Measurements from ENCODE around the gene CRLF2. TPM values are rescaled to one million over a fixed set of nuclear protein-coding genes. Genes with fewer than 3 reads are reported as not detected.
A peak's percentile ranks its signal among the peaks of the same experiment; 100 is the strongest.
"Not testable (repeated sequence)": the region's sequence is repeated elsewhere in the genome, so short reads cannot be mapped to it uniquely, and the experiment has no call there.

The CRLF2 gene
- total RNA-seq, 1 experiment from 2014 or later: 4.7 TPM

DNA sequence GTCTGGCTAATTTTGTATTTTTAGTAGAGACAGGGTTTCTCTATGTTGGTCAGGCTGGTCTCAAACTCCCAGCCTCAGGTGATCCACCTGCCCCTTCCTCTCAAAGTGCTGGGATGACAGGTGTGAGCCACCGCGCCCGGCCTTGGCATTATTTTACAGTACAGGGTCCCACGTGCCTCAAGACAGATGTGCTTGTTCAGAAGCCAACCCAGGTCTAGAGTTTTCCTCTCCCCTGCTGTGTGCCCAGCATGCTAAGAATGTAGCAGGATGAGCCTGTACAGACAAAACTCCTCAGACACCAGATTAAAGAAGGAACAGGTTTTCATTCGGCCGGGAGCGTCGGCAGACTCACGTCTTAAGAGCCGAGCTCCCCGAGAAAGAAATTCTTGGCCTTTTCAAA, 42.2 kb downstream of the CRLF2 start:
- DNase-seq (ENCODE audit: extremely low read depth, low read depth): no peak

DNA sequence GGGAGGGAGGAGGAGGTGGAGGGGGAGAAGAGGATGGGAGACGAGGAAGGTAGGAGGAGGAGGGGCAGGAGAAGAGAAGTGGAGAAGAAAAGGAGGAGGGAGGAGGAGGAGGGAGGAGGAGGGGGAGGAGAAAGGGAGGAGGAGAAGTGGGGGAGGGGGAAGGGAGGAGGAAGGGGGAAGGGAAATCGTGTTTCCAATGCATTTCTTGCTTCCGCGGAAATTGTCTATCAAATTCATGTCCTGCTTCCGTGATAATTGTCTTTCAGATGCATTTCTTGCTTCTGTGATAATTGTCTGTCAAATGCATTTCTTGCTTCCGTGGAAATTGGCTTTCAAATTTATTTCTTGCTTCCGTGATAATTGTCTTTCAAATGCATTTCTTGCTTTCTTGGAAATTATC, 43.3 kb downstream of the CRLF2 start:
- DNase-seq (ENCODE audit: extremely low read depth, low read depth): no peak

DNA sequence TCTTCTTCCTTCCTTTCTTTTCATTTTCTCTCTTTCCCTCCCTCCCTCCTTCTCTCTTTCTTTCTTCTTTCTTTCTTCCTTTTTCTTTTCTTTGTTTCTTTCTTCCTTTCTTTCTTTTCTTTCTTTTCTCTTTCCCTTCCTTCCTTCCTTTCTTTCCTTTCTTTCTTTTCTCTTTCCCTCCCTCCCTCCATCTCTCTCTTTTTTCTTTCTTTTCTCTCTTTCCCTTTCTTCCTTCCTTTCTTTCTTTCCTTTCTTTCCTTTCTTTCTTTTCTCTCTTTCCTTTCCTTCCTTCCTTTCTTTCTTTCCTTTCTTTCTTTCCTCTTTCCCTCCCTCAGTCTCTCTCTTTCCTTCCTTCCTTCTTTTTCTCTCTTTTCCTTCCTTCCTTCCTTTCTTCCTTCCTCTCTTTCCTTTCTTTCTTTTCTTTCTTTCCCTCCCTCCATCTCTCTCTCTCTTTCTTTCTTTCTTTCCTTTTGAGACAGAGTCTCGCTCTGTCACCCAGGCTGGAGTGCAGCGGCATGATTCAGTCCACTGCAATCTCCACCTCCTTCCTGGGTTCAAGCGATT, 44.4 kb downstream of the CRLF2 start:
- no peak for DNase-seq (ENCODE audit: extremely low read depth, low read depth)

DNA sequence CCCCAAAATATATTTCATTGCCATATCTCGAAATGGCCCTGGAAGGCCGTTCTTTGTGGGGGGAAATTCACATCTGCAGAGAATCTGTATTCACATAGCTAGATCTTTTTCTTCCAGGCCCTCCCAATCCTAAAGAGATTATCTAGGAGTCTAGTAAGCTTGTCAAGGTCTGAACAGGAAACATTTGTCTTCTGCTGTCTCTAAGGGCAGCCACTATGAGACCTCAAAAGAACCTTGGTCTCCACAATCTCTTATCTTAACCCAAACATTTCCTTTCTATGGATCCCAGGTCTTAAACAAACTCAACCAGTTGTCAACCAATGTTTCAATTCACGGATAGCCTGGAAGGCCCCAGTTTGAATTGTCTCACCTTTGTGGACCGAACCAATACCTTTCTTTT, 45.0 kb downstream of the CRLF2 start:
- no peak for DNase-seq (ENCODE audit: extremely low read depth, low read depth)

DNA sequence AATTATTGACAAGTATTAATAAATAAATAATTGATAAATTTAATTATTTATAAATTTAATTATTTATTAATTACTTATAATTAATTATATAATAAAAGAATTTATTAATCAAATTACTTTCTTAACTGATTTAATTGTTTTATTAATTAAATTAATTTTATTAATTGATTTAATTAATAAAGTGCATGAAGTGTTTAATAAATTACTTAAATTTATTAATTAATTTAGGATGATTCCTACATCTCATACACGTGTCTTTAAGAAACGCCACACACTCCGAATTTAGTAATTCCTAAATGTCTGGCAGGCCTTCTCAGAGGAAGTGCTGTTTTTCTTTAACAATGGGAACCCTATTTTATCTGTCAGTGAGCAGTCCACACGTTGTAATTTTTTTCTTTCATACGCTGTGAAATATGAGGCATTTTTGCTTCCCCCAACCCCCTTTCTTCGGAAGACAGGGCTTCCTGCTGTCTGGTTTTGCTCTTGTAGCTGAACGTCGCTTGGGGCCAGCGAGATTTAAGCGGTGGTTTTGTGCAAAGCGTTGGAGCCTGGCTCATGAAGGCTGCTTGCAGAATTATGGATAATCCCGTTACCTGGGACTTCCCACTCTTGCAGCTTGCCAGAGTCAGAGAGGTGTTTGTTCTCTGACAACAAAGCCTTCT, 46.8 kb downstream of the CRLF2 start:
- peak; percentile 47 for DNase-seq (ENCODE audit: extremely low read depth, low read depth)

DNA sequence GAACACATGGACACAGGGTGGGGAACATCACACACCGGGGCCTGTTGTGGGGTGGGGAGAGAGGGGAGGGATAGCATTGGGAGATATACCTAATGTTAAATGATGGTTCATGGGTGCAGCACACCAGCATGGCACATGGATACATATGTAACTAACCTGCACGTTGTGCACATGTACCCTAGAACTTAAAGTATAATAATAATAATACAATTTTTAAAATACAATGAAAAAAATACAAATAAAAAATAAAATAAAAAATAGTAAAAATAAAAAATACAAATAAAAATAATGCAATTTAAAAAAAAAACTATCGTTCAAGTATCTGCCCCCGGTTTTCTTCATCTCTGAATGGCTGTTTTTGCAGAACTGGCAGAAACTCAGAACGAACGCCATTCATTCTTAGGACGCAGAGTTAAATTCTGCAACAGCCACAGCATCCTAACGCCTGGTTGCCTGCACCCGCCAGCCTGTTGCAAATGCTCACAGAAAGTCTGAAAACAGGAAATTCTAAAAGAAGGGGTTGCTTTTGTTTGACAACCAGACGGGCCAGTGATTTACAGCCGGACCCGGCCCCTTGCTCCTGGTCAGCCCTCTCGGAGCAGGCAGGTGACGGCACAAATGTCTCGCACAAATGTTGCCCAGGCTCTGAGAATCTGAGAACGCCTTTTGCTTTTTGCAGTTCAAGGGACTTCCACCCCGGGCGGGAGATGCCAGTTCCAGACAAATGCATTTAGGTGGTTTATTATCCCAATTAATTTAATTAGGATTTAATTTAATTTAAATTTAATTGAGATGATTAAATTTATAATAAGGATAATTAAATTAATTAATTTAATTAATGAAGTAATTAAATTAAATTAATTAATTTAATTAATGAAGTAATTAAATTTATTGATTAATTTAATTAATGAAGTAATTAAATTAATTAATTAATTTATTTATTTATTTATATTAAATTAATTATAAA, 47.8 kb downstream of the CRLF2 start:
- DNase-seq (ENCODE audit: extremely low read depth, low read depth): no peak

DNA sequence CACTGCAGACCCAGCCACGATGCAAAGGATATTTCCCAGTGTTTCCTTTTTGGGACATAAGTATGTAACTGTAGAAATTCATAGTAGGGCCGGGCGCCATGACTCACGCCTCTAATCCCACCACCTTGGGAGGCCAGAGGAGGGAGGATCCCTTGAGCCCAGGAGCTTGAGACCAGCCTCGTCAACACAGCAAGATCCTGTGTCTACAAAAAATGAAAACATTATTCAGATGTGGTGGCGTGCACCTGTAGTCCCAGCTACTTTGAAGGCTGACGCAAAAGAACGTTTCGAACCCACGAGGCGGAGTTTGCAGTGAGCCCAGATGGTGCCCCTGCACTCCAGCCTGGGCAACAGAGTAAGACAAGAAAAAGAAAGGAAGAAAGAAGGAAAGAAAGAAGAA, 49.2 kb downstream of the CRLF2 start:
- no peak for DNase-seq (ENCODE audit: extremely low read depth, low read depth)

DNA sequence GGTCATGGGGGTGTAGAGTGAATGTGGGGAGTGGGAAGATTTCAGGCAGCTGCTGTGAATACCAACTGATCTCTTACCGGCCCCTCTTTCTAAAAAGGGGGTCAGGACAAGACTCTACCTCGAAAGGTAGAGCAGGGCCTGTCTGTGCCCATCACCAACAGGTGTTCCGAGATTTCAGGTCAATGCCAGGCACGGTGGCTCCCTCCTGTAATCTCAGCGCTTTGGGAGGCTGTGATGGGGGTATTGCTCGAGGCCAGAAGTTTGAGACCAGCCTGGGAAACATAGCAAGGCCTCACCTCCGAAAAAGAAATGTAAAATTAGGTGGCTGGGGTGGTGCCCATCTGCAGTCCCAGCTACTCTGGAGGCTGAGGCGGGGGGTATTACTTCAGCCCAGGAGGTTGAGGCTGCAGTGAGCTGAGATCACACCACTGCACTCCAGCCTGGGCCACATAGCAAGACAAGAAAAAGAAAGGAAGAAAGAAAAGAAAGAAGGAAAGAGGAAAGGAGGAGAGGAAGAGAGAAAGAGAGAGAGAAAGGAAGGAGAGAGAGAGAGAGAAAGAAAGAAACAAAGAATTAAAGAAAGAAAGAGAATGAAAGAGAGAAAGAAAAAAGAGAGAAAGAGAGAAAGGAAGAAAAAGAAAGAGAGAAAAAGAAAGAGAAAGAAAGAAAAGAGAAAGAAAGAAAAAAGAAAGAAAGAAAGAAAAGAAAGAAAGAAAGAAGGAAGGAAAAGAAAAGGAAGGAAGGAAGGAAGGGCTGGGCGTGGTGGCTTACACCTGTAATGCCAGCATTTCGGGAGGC, 50.1 kb downstream of the CRLF2 start:
- DNase-seq (ENCODE audit: extremely low read depth, low read depth): no peak

DNA sequence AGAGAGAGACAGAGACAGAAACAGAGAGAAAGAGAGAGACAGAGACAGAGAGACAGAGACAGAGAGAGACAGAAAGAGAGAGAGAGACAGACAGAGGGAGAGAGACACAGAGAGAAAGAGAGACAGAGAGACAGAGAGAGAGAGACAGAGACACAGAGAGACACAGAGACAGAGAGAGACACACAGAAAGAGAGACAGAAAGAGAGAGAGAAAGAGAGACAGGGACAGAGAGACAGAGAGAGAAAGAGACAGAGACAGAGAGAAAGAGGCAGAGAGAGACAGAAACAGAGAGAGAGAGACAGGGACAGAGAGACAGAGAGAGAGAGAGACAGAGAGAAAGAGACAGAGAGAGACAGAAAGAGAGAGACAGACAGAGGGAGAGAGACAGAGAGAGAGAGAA, 52.9 kb downstream of the CRLF2 start:
- no peak for DNase-seq (ENCODE audit: extremely low read depth, low read depth)

DNA sequence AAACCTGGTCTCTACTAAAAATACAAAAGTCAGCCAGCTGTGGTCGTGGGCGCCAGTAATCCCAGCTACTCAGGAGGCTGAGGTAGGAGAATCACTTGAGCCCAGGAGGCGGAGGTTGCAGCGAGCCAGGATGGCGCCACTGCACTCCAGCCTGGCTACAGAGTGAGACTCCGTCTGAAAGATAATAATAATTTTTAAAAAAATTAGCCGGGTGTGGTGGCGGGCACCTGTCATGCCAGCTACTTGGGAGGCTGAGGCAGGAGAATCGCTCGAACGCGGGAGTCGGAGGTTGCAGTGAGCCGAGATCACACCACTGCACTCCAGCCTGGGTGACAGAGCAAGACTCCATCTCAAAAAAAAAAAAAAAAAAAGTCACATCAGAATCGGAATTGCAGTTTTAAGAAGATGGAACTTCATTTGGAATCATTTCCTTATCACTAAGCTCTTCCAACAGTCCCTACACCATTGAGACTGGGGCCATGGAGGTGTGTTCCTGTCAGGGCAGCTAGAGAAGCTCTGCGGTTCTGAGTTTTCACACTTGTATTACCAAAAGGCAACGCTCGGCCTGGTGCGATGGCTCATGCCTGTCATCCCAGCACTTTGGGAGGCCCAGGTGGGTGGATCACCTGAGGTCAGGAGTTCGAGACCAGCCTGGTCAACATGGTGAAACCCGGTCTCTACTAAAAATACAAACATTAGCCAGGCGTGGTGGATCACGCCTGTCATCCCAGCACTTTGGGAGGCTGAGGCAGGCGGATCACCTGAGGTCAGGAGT, 55.6 kb downstream of the CRLF2 start:
- not testable (repeated sequence) for DNase-seq (ENCODE audit: extremely low read depth, low read depth)

DNA sequence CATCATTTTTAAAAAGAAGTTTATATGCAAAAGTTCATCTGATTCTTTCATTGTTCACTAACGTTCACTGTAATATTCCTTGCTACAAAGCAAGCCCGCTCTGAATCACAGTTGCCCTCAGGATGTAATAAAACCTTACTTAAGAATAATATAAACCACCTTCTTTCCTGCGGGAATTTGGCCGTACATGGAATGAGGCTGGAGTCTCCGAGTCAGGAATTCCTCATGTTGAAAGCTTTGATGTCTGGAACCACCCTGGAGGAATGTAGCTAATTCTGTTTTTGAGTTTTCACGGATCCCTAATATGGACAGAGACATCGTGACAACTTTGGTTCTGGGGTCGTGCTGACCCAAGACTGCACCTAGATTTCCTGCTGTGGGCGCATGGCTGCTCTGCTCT, 58.5 kb downstream of the CRLF2 start:
- no peak for DNase-seq (ENCODE audit: extremely low read depth, low read depth)

DNA sequence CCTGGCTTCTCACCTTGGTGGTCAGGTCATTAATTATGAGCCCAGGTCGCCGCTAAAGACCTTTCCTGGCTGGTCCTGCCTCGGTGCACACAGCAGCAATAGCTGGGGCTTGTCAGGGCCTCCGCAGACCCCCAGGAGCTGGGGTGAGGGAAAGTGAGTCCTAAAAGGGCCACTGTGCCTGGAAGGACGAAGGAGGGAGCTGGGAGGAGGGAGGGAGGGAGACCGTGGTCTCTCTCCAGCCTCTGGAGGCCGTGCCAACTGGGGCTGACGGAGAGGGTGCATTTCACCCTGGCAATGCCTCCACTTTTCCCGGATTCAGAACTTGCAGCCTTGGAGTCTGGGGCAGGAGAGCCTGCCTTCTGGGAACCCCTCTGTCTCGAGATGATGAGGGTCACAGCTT, 60.4 kb downstream of the CRLF2 start:
- no peak for DNase-seq (ENCODE audit: extremely low read depth, low read depth)

DNA sequence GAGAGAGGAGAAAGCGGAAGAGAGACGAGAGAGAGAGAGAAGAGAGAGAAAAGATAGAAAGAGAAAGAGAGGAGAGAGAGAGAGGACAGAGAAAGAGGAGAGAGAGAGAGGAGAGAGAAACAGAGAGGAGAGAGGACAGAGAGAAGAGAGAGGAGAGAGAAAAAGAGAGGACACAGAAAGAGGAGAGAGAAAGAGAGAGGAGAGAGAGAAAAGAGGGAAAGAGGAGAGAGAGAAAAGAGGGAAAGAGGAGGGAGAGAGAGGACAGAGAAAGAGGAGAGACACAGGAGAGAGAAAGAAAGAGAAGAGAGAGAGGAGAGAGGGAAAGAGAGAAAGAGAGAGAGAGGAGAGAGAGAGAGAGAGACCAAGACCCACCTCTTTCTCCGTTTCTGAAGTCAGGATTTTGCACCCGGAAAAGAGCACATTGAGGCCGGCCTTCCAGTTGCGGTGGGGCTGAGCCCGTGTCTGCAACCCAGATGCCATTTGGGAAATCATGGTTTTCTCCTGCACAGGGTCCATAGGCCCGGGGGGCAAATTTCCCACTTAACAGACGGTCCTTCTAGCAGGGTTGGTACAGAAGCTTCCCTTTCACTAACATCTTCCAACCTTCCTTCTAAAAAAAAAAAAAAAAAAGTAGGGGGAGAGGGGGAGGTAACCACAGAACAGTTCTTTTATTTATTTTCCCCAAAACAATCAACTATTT, 60.9 kb downstream of the CRLF2 start:
- DNase-seq (ENCODE audit: extremely low read depth, low read depth): no peak

DNA sequence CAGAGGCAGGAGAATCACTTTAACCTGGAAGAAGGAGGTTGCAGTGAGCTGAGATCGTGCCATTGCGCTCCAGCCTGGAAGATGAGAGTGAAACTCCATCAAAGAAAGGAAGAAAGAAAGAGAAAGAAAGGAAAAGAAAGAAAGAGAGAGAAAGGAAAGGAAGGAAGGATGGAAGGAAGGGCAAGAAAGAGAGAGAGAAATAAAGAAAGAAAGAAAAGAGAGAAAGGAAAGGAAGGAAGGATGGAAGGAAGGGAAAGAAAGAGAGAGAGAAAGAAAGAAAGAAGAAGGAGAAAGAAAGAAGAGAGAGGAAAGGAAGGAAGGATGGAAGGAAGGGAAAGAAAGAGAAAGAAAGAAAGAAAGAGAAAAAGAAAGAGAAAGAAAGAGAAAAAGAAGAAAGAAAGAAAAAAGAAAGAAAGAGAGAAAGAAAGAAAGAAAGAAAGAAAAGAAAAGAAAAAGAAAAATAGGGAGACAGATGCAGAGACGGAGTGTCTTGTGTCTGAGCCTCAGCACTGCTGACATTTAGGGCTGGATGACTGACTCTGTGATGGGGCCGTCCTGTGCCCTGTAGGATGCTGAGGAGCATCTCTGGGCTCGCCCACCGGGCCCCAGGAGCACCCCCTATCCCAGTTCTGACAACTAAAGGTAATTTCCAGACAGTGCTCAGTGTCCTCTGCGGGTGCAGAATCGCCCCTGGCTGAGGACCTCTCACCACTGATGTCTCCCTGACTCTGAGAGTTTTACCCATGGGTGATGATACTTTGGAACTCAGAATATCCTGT, 61.7 kb downstream of the CRLF2 start:
- DNase-seq (ENCODE audit: extremely low read depth, low read depth): no peak

DNA sequence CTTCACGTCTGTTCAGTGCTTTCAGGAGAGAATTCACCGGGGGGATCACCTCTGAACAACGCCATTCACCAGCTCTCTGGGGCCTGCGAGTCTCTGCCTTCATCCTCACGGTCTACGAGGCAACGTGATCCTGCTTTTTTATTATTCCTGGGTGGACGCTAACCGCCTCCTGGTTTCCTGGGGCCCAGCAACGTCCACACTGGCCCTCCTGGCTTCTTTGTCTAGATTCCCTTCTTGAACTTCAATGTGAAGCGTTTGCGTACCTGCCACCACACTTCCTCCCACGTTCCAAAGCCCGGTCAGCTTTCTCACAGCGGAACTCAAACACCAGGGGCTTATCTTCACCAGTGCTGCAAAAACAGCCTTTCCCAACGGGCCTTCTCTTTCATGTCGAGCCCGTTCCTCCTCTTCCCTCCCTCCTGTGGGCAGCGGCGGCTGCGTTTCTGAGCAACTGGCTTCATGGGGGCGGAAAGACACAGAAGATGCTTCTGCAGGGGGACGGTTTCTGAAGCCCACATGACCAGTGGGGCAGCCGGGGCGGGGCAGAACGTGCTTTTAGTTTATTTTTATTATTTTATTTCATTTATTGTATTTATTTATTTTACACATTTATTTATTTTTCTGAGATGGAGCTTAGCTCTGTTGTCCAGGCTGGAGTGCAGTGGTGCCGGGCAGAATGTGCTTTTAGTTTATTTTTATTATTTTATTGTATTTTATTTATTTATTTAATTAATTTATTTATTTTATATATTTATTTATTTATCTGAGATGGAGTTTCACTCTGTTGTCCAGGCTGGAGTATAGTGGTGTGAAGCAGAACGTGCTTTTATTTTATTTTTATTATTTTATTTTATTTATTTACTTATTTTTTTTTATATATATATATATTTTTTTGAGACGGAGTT, 64.6 kb downstream of the CRLF2 start:
- no peak for DNase-seq (ENCODE audit: extremely low read depth, low read depth)

DNA sequence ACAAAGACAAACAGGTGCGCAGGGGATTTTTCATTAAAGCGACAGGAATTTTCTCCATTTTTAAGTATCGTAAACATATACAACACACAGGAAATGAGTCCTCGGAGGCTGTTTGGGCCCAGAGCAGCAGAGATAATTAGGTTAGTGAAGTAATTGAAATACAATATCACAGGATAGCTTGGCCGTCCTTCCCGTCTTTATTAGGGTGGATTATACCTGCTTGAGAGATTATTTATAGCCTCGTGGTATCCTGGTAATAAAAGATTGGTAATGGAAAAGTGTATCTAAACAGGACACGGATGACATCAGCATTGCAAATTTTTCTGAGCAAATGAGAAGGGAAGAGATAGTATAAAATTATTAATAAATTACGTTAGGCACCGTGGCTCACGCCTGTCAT, 68.2 kb downstream of the CRLF2 start:
- no peak for DNase-seq (ENCODE audit: extremely low read depth, low read depth)

Measured in NCI-H460 (cell line).